Measurements from ENCODE around the gene FNIP2. TPM values are rescaled to one million over a fixed set of nuclear protein-coding genes. Genes with fewer than 3 reads are reported as not detected.
"Not testable (repeated sequence)": the region's sequence is repeated elsewhere in the genome, so short reads cannot be mapped to it uniquely, and the experiment has no call there.

Gene FNIP2
- total RNA-seq, 1 donor from 2014 or later, result 36.5 TPM

DNA sequence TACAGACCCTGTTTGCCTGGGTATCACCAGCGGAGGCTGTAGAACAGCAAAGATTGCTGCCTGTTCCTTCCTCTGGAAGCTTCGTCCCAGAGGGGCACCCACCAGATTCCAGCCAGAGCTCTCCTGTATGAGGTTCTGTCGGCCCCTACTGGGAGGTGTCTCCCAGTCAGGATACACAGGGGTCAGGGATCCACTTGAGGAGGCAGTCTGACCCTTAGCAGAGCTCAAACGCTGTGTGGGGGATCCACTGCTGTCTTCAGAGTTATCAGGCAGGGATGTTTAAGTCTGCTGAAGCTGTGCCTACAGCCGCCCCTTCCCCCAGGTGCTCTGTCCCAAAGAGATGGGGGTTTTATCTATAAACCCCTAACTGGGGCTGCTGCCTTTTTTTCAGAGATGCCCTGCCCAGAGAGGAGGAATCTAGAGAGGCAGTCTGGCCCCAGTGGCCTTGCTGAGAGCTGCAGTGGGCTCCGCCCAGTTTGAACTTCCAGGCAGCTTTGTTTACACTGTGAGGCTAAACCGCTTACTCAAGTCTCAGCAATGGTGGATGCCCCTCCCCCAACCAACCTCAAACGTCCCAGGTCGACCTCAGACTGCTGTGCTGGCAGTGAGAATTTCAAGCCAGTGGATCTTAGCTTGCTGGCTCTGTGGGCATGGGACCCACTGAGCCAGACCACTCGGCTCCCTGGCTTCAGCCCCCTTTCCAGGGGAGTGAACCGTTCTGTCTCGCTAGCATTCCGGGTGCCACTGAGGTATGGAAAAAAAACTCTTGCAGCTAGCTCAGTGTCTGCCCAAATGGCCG lies 133.7 kb downstream of the FNIP2 start:
- H3K9me3 Mint-ChIP-seq; H3K27ac Mint-ChIP-seq; DNase-seq (ENCODE audit: extremely low spot score, unreplicated experiment); H3K27me3 Mint-ChIP-seq: not testable (repeated sequence)
- Mint-ChIP-seq H3K4me1 (ENCODE audit: unreplicated experiment) (peaks cover 22% of the 10 kb centered on the region), H3K4me3 (peak overlapping the region; percentile 34), H3K36me3 (peaks cover 35% of the 10 kb centered on the region)
- TF ChIP-seq, protein P1, sequence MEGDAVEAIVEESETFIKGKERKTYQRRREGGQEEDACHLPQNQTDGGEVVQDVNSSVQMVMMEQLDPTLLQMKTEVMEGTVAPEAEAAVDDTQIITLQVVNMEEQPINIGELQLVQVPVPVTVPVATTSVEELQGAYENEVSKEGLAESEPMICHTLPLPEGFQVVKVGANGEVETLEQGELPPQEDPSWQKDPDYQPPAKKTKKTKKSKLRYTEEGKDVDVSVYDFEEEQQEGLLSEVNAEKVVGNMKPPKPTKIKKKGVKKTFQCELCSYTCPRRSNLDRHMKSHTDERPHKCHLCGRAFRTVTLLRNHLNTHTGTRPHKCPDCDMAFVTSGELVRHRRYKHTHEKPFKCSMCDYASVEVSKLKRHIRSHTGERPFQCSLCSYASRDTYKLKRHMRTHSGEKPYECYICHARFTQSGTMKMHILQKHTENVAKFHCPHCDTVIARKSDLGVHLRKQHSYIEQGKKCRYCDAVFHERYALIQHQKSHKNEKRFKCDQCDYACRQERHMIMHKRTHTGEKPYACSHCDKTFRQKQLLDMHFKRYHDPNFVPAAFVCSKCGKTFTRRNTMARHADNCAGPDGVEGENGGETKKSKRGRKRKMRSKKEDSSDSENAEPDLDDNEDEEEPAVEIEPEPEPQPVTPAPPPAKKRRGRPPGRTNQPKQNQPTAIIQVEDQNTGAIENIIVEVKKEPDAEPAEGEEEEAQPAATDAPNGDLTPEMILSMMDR (conservative IDR thresholded peaks at IDR 0.05), result peak; percentile 47

DNA sequence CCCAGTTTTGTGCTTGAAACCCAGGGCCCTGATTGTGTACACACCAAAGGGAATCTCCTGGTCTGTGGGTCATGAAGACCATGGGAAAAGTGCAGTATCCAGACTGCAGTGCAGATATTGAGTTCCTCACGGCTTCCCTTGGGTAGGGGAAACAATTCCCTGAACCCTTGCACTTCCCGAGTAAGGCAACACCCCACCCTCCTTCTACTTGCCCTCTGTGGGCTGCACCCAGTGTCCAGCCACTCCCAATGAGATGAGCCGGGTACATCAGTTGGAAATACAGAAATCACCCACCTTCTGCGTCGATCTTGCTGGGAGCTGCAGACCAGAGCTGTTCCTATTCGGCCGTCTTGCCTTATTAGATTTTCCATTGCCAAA lies 134.2 kb downstream of the FNIP2 start:
- Mint-ChIP-seq H3K4me1 (ENCODE audit: unreplicated experiment) (peaks cover 22% of the 10 kb centered on the region), H3K36me3 (peaks cover 29% of the 10 kb centered on the region), H3K9me3 (peaks cover 6% of the 10 kb centered on the region), H3K4me3 (no peak overlapping the region), H3K27ac (no peak overlapping the region), H3K27me3 (no peaks in the 10 kb centered on the region)
- no peak for DNase-seq (ENCODE audit: extremely low spot score, unreplicated experiment)
- TF ChIP-seq, protein P1 (conservative IDR thresholded peaks at IDR 0.05), result no peak

DNA sequence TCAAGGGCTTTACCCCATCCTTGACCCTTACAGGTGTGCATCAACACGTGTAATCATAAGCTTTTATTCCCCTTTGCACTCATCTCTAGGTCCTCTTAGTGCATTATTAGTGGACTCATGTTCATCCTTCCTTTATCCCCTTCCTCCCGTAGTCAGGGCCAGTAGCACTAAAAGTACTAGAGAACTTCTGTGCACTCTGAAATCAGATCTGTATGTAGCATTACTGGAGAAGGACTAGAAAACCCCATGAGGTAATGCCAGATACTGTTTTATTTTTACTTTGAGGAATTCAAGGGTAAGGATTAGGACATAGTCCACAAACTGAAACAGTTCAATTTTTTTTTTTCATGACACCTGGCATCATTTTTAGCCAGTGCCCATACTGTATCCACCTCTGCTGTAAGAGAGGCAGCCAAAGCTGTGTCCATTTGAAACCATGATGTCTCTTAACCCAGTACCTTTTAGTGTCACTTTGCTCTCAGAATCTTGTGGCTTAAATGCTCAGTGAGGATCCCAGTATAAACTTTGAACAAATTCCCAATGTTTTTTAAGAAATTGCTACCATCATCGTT lies 134.7 kb downstream of the FNIP2 start:
- H3K27me3 Mint-ChIP-seq, result no peaks in the 10 kb centered on the region
- TF ChIP-seq, protein P1 (conservative IDR thresholded peaks at IDR 0.05), result no peak
- no peak overlapping the region for H3K27ac Mint-ChIP-seq
- H3K4me1 Mint-ChIP-seq (ENCODE audit: unreplicated experiment), result peaks cover 22% of the 10 kb centered on the region
- H3K4me3 Mint-ChIP-seq, result no peak overlapping the region
- H3K9me3 Mint-ChIP-seq, result peaks cover 6% of the 10 kb centered on the region
- no peak for DNase-seq (ENCODE audit: extremely low spot score, unreplicated experiment)
- H3K36me3 Mint-ChIP-seq, result peaks cover 24% of the 10 kb centered on the region

DNA sequence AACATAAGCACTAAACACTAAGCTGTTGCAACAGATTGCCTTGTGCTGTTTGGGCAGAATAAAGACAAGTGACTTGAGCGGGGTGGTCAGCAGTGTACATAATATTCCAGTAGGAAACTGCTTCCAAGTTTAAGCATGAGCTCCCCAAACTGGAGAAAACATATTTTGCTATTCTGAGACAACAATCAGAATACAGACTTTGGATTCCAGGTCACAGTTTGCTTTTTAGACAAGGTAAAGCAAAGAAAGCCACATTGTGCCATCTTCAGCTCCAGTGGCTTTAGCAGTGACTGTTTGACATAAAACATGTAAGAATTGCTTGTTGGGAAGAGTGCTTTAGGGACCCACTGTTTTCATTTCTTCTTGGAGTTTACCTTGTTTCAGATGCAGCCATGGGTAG lies 136.0 kb downstream of the FNIP2 start:
- Mint-ChIP-seq H3K4me1 (ENCODE audit: unreplicated experiment) (peaks cover 22% of the 10 kb centered on the region), H3K4me3 (no peak overlapping the region), H3K36me3 (peaks cover 20% of the 10 kb centered on the region), H3K27me3 (no peaks in the 10 kb centered on the region), H3K9me3 (peaks cover 6% of the 10 kb centered on the region), H3K27ac (no peak overlapping the region)
- TF ChIP-seq, protein P1 (conservative IDR thresholded peaks at IDR 0.05), result no peak
- no peak for DNase-seq (ENCODE audit: extremely low spot score, unreplicated experiment)

DNA sequence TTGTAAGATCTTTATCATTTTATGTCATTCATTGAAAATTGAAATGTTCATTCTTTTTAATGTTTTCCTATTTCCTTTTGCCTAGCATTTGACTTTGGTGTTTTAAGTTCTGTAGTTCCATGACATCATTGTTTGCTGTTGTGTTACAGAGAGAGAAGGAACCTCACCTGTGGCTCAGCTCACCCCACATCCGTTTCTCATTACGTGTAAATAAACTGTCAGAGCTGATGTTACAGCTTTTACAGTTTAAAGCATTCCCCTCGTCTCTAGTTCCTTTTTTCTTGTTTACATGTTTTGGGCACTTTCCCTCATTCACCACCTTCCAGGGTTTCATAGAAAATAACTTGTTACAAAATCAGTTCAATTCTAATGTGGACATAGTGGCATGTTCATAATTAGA lies 137.2 kb downstream of the FNIP2 start:
- no peak for DNase-seq (ENCODE audit: extremely low spot score, unreplicated experiment)
- Mint-ChIP-seq H3K27me3 (no peaks in the 10 kb centered on the region), H3K36me3 (peaks cover 10% of the 10 kb centered on the region), H3K9me3 (peaks cover 6% of the 10 kb centered on the region), H3K4me3 (no peak overlapping the region), H3K4me1 (ENCODE audit: unreplicated experiment) (peaks cover 22% of the 10 kb centered on the region), H3K27ac (no peak overlapping the region)
- TF ChIP-seq, protein P1 (conservative IDR thresholded peaks at IDR 0.05), result no peak

Data from type B pancreatic cell (in vitro differentiated cells).